HL-60/S4 (cell line): ENCODE measurements around the gene MKX.

Experiments
- in situ Hi-C: fragments of 300-500 bp; cut with MboI; formaldehyde crosslinking; loops from 2 replicates; pipeline ENCODE4 v1.14.3; 2022; ENCODE audit warnings: low sequenced_read_pairs

MKX gene

GRCh38 chr10:27745732-27746396 lies at the start of gene MKX:
MKX (minus strand) TSS chr10:27745819; CDS start chr10:27743415, 2,404 bp downstream.
- in situ Hi-C loops: no loop called here

- in situ Hi-C loops: no loop called here
These were observed 48.5 kb upstream of the MKX start for GRCh38 chr10:27794157-27794556.

GRCh38 chr10:27792216-27792615 lies 46.6 kb upstream of the MKX start:
- in situ Hi-C loops: no loop called here

GRCh38 chr10:27784272-27784671 lies 38.7 kb upstream of the MKX start:
- in situ Hi-C loops: no loop called here

- in situ Hi-C loops: no loop called here
These were observed 38.0 kb upstream of the MKX start for GRCh38 chr10:27783660-27784059.

GRCh38 chr10:27779462-27780015 lies 33.9 kb upstream of the MKX start:
- in situ Hi-C loops: no loop called here

- in situ Hi-C loops: no loop called here
These were observed 29.2 kb upstream of the MKX start for GRCh38 chr10:27774831-27775230.

- in situ Hi-C loops: no loop called here
These were observed 25.6 kb upstream of the MKX start for GRCh38 chr10:27771231-27771630.

- in situ Hi-C loops: no loop called here
These were observed 24.6 kb upstream of the MKX start for GRCh38 chr10:27770181-27770580.

- in situ Hi-C loops: no loop called here
These were observed 15.2 kb upstream of the MKX start for GRCh38 chr10:27760867-27761266.

GRCh38 chr10:27759483-27760272 lies 14.1 kb upstream of the MKX start:
- in situ Hi-C loops: no loop called here

GRCh38 chr10:27752673-27753237 lies 7.1 kb upstream of the MKX start:
- in situ Hi-C loops: no loop called here

GRCh38 chr10:27748601-27749000 lies 3.0 kb upstream of the MKX start:
- in situ Hi-C loops: no loop called here

GRCh38 chr10:27747096-27747451 lies 1.5 kb upstream of the MKX start:
- in situ Hi-C loops: no loop called here

GRCh38 chr10:27746397-27747095 lies 927 bp upstream of the MKX start:
- in situ Hi-C loops: no loop called here

- in situ Hi-C loops: no loop called here
These were observed 552 bp downstream of the MKX start for GRCh38 chr10:27744802-27745731.

- in situ Hi-C loops: no loop called here
These were observed 1.5 kb downstream of the MKX start for GRCh38 chr10:27743877-27744801.

- in situ Hi-C loops: no loop called here
These were observed 2.4 kb downstream of the MKX start for GRCh38 chr10:27743012-27743876.
